K562 (cell line): ENCODE results near the gene DTX1. TPM values are rescaled to one million over a fixed set of nuclear protein-coding genes. Genes with fewer than 3 reads are reported as not detected.
A peak's percentile ranks its signal among the peaks of the same experiment; 100 is the strongest.
"Not testable (repeated sequence)": the region's sequence is repeated elsewhere in the genome, so short reads cannot be mapped to it uniquely, and the experiment has no call there.

Experiments used
- ATAC-seq: fragments of 200-7000 bp; cut with Tn5 transposase; 3 replicates; pipeline ENCODE4 v1.9.1; 2020; ENCODE audit warnings: moderate library complexity
- BruUV-seq: library from RNA; stranded (reverse); fragments of 400-500 nt; replicated peaks from 2 replicates; lab custom pipeline; 2021; lab: Mats Ljungman, UMichigan
- CTCF ChIA-PET: fragments of 300-600 bp; formaldehyde crosslinking; extraction: SDS; loops from one replicate; lab custom pipeline; 2021; ENCODE audit warnings: low intra/inter-chr PET ratio; lab: Yijun Ruan, JAX
- POLR2A ChIA-PET: fragments of 300-600, 350-650 bp; sonication (Branson Sonifier 250); formaldehyde crosslinking; extraction: SDS; loops from one replicate; lab custom pipeline; 2021; ENCODE audit warnings: antibody characterized with exemption, inconsistent platforms; lab: Yijun Ruan, JAX
- DNase-seq, 4 experiments: peaks; one replicate each; pipeline versions ENCODE4 v3.0.0 to v3.0.0-alpha.2; 2011 to 2018; ENCODE audit warnings: low spot score in 3 of 4, mixed read lengths in 3 of 4; ENCODE audit errors: extremely low read depth in 1 of 4
- FAIRE-seq: peaks from 2 replicates; lab custom pipeline; 2011; peaks lifted over from hg19 to GRCh38; lab: Jason Lieb, UNC
- H2AFZ ChIP-seq: 2 replicates; pipeline ENCODE4 v1.6.0; 2011; ENCODE audit warnings: low read depth, low read length, control low read depth, inconsistent platforms
- H3K27ac ChIP-seq: fragments of 200-600 bp; 3 replicates; pipeline ENCODE4 v1.8.0; 2011; ENCODE audit warnings: low read depth, mild to moderate bottlenecking, control low read depth, inconsistent platforms, low read length, moderate library complexity, mixed read lengths; ENCODE audit errors: extremely low read depth
- H3K27me3 ChIP-seq, 2 experiments: fragments of 300-600 bp in 1 of 2; 2 replicates in 1 of 2; 3 replicates in 1 of 2; pipeline versions ENCODE4 v1.6.0 to v1.8.0; 2011; ENCODE audit warnings: inconsistent platforms in 2 of 2, low read length in 2 of 2, mild to moderate bottlenecking in 1 of 2, mixed read lengths in 1 of 2, moderate library complexity in 1 of 2; ENCODE audit not compliant: control insufficient read depth in 2 of 2, insufficient read depth in 2 of 2
- H3K36me3 ChIP-seq: fragments of 300-600 bp; 3 replicates; pipeline ENCODE4 v1.8.0; 2011; ENCODE audit warnings: mild to moderate bottlenecking, low read length, inconsistent platforms; ENCODE audit not compliant: control insufficient read depth, insufficient read depth
- H3K4me1 ChIP-seq, 2 experiments: fragments of 200-600 bp in 1 of 2; replicated peaks in 1 of 2; 2 replicates in 1 of 2; 3 replicates in 1 of 2; pipeline versions ENCODE4 v1.5.1 to v1.8.0; 2011; ENCODE audit warnings: inconsistent platforms in 2 of 2, low read length in 2 of 2, mild to moderate bottlenecking in 1 of 2, mixed read lengths in 1 of 2, moderate library complexity in 1 of 2; ENCODE audit not compliant: control insufficient read depth in 2 of 2, insufficient read depth in 2 of 2
- H3K4me2 ChIP-seq: 2 replicates; pipeline ENCODE4 v1.6.1; 2011; ENCODE audit warnings: low read length, control low read depth, inconsistent platforms, mixed read lengths; ENCODE audit not compliant: insufficient read depth
- H3K4me3 ChIP-seq: fragments of 200-600 bp; sonication (generic), shearing (Covaris generic); 2 replicates; pipeline ENCODE4 v1.5.1; 2016; ENCODE audit warnings: control low read depth, inconsistent platforms
- H3K79me2 ChIP-seq: fragments of 200-600 bp; 3 replicates; pipeline ENCODE4 v1.8.0; 2011; ENCODE audit warnings: low read length, inconsistent platforms; ENCODE audit not compliant: control insufficient read depth, insufficient read depth
- H3K9ac ChIP-seq, 2 experiments: 2 replicates each; pipeline versions ENCODE4 v1.6.0 to v1.6.1; 2011; ENCODE audit warnings: low read depth in 2 of 2, low read length in 2 of 2, control low read depth in 1 of 2, inconsistent platforms in 1 of 2, mild to moderate bottlenecking in 1 of 2, mixed read lengths in 1 of 2; ENCODE audit not compliant: insufficient read depth in 1 of 2
- H3K9me1 ChIP-seq: one replicate; pipeline ENCODE4 v1.6.0; 2011; ENCODE audit warnings: inconsistent platforms, mild to moderate bottlenecking, low read length, moderate library complexity; ENCODE audit not compliant: control insufficient read depth, insufficient read depth
- H3K9me3 ChIP-seq: replicated peaks from 2 replicates; pipeline ENCODE4 v1.5.1; 2011; ENCODE audit warnings: low read depth, low read length, inconsistent platforms; ENCODE audit not compliant: control insufficient read depth, insufficient read depth
- H4K20me1 ChIP-seq: replicated peaks from 2 replicates; pipeline ENCODE4 v1.6.1; 2011; ENCODE audit warnings: low read length, inconsistent platforms, mixed read lengths; ENCODE audit not compliant: control insufficient read depth, insufficient read depth
- HNRNPUL1 ChIP-seq: fragments of 200-400 bp; formaldehyde crosslinking; IDR thresholded peaks from 2 replicates; pipeline ENCODE4 v1.6.1; 2017; ENCODE audit warnings: low read length
- SPI1 ChIP-seq: IDR thresholded peaks from 2 replicates; pipeline ENCODE4 v1.6.1; 2011; ENCODE audit warnings: low read depth, low read length, control low read depth, borderline replicate concordance
- TAF1 ChIP-seq: IDR thresholded peaks from 2 replicates; pipeline ENCODE4 v1.6.1; 2011; ENCODE audit warnings: mild to moderate bottlenecking, low read length, moderate library complexity; ENCODE audit not compliant: insufficient read depth, control insufficient read depth, severe bottlenecking; ENCODE audit errors: extremely low read depth
- ZNF121 ChIP-seq: sonication (generic); formaldehyde crosslinking; conservative IDR thresholded peaks from 2 replicates; pipeline ENCODE4 v1.8.0; 2022; ENCODE audit warnings: missing genetic modification reagents
- WGBS: fragments of 100-300 bp; shearing (Covaris generic); methylation state at CpG from one replicate; pipeline ENCODE4 v1.1.6; 2016; ENCODE audit warnings: low coverage, mixed read lengths; ENCODE audit not compliant: insufficient coverage; ENCODE audit errors: missing lambda C conversion rate; 5-methylcytosine and 5-hydroxymethylcytosine counted together
- in situ Hi-C: fragments of 300-500 bp; cut with MboI; formaldehyde crosslinking; loops from 4 replicates; pipeline ENCODE4 v1.15.0; 2018; ENCODE audit warnings: inconsistent platforms, mixed read lengths
- intact Hi-C: fragments of 100-400 bp; cut with micrococcal nuclease; formaldehyde crosslinking; loops from 2 replicates; pipeline ENCODE4 v1.14.2; 2022
- polyA plus RNA-seq, 8 experiments: library from polyadenylated mRNA; depleted of rRNA in 4 of 8; stranded (reverse) in 5 of 8; unstranded in 3 of 8; fragments of >200 nt; fragmentation: Nextera tagmentation in 2 of 8; fragmentation: Illumina TruSeq in 1 of 8; extraction: Ambion mirVana in 2 of 8; extraction: Trizol in 1 of 8; gene quantifications; 2 replicates each; pipeline versions ENCODE4 v1.2.1 to v1.2.3, GENCODE V29; 2011 to 2014; ENCODE audit warnings: inconsistent platforms in 1 of 8, missing spikeins in 1 of 8
- total RNA-seq, 7 experiments: library from RNA; depleted of rRNA in 6 of 7; stranded (reverse); fragments of >200 nt in 6 of 7; fragmentation: Illumina TruSeq in 2 of 7; extraction: Trizol in 2 of 7; gene quantifications; 2 replicates each; pipeline versions ENCODE4 v1.2.1 to v1.2.3, GENCODE V29; 2011 to 2021; ENCODE audit warnings: low replicate concordance in 1 of 7

DTX1 gene
- total and polyA plus RNA-seq, 9 of the 15 experiments (the other 6 are each of a cell fraction or from before 2014, with no cell fraction given), result not detected

DNA sequence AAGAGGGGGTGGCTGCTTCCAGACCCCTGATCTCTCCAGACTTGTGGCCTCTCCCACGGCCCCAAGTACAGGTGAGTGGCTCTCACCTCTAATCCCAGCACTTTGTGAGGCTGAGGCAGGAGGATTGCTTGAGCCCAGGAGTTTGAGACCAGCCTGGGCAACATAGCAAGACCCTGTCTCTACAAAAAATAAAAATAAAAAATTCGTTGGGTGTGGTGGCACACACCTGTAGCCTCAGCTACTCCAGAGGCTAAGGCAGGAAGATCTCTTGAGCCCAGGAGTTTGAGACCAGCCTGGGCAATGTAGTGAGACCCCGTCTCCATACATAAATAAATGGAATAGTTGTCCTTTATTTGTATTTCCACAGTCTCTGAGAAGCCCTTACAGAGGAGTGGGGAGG lies 85.2 kb downstream of the DTX1 start:
- H3K9me1 ChIP-seq, in situ Hi-C loops, intact Hi-C loops, H3K9me3 ChIP-seq, H4K20me1 ChIP-seq, H3K4me2 ChIP-seq, CTCF ChIA-PET, H3K79me2 ChIP-seq, FAIRE-seq, H3K9ac ChIP-seq, ATAC-seq, H2AFZ ChIP-seq, H3K27ac ChIP-seq, BruUV-seq, H3K4me3 ChIP-seq, H3K4me1 ChIP-seq, POLR2A ChIA-PET, H3K27me3 ChIP-seq, H3K36me3 ChIP-seq, DNase-seq: not testable (repeated sequence)
- TF ChIP-seq ZNF121 (CRISPR knock-in tag), result peak; percentile 94
- 14% methylated on average over 3 of the region's 3 CpGs for WGBS

GRCh38 chr12:113142173-113142885 lies 85.8 kb downstream of the DTX1 start:
- no peak overlapping the region for H3K4me2 ChIP-seq
- WGBS, result 26% methylated on average over 16 of the region's 17 CpGs
- POLR2A ChIA-PET, result interaction anchor here (0.6 kb wide), 1 partner anchor 1133 kb away, joined by 3 read pairs; no protein-coding TSS in a partner anchor
- CTCF ChIA-PET, result no interaction called here
- ATAC-seq (no peak), DNase-seq (no peak), FAIRE-seq (peak; percentile 49)
- H3K9me1 ChIP-seq, result no peaks in the 10 kb centered on the region
- peaks cover 0 to 4% of the 10 kb centered on the region in 2 experiments; a peak in 1 of 5 replicates for H3K27me3 ChIP-seq
- H2AFZ ChIP-seq, result no peak overlapping the region; the same call in 1 of the 2 replicates
- peaks cover 0 to 5% of the 10 kb centered on the region in 2 experiments; a peak in 2 of 5 replicates for H3K4me1 ChIP-seq
- in situ Hi-C loops, result no loop called here
- H3K79me2 ChIP-seq, result no peaks in the 10 kb centered on the region
- no TSS peak for BruUV-seq
- no peak overlapping the region for H3K9ac ChIP-seq
- H3K27ac ChIP-seq, result no peak overlapping the region
- TF ChIP-seq HNRNPUL1 (no peak), TAF1 (no peak), SPI1 (peak; percentile 19; the same call in 1 of the 2 replicates)
- intact Hi-C loops, result no loop called here
- H4K20me1 ChIP-seq, result no peaks in the 10 kb centered on the region
- no peak overlapping the region for H3K4me3 ChIP-seq
- H3K9me3 ChIP-seq, result no peaks in the 10 kb centered on the region
- no peaks in the 10 kb centered on the region for H3K36me3 ChIP-seq
